HEK293T (cell line): ENCODE measurements around the gene SMARCD1.

ENCODE experiments used
- CTCF ChIA-PET: fragments of 350-600 bp; formaldehyde crosslinking; extraction: SDS; loops from one replicate; lab custom pipeline; 2021; ENCODE audit warnings: antibody characterized with exemption, inconsistent platforms; lab: Yijun Ruan, JAX
- POLR2A ChIA-PET: fragments of 350-600 bp; formaldehyde crosslinking; extraction: SDS; loops from one replicate; lab custom pipeline; 2020; ENCODE audit warnings: antibody characterized with exemption, inconsistent platforms; lab: Yijun Ruan, JAX
- DNase-seq: peaks from one replicate; pipeline ENCODE4 v3.0.0; 2012; ENCODE audit warnings: mixed read lengths; ENCODE audit errors: extremely low spot score
- ARNT ChIP-seq: fragments of 450-650 bp; IDR thresholded peaks from 2 replicates; pipeline ENCODE4 v1.6.1; 2017; ENCODE audit warnings: mild to moderate bottlenecking
- BHLHE40 ChIP-seq: fragments of 450-650 bp; IDR thresholded peaks from 2 replicates; pipeline ENCODE4 v1.6.1; 2016; ENCODE audit warnings: mild to moderate bottlenecking, moderate library complexity, borderline replicate concordance
- CTBP1 ChIP-seq: fragments of 450-650 bp; IDR thresholded peaks from 2 replicates; pipeline ENCODE4 v1.6.1; 2016; ENCODE audit warnings: borderline replicate concordance
- ELF4 ChIP-seq: fragments of 450-650 bp; IDR thresholded peaks from 2 replicates; pipeline ENCODE4 v1.6.1; 2017; ENCODE audit warnings: antibody characterized with exemption
- FOXA1 ChIP-seq: fragments of 450-650 bp; IDR thresholded peaks from 2 replicates; pipeline ENCODE4 v1.6.1; 2016; ENCODE audit warnings: mild to moderate bottlenecking
- FOXK2 ChIP-seq: fragments of 450-650 bp; IDR thresholded peaks from 2 replicates; pipeline ENCODE4 v1.6.1; 2016; ENCODE audit warnings: mild to moderate bottlenecking
- FOXM1 ChIP-seq: fragments of 450-650 bp; IDR thresholded peaks from 2 replicates; pipeline ENCODE4 v1.6.1; 2017; ENCODE audit warnings: mild to moderate bottlenecking, borderline replicate concordance
- HDGF ChIP-seq: fragments of 450-650 bp; IDR thresholded peaks from 2 replicates; pipeline ENCODE4 v1.6.1; 2017; ENCODE audit warnings: antibody characterized with exemption, borderline replicate concordance
- L3MBTL2 ChIP-seq: fragments of 450-650 bp; conservative IDR thresholded peaks from 2 replicates; pipeline ENCODE4 v1.6.1; 2016; ENCODE audit warnings: mild to moderate bottlenecking
- LEF1 ChIP-seq: fragments of 450-650 bp; IDR thresholded peaks from 2 replicates; pipeline ENCODE4 v1.6.1; 2017; ENCODE audit warnings: mild to moderate bottlenecking, borderline replicate concordance
- NFRKB ChIP-seq: fragments of 450-650 bp; IDR thresholded peaks from 2 replicates; pipeline ENCODE4 v1.6.1; 2016; ENCODE audit warnings: mild to moderate bottlenecking, moderate library complexity
- PKNOX1 ChIP-seq: fragments of 450-650 bp; IDR thresholded peaks from 2 replicates; pipeline ENCODE4 v1.6.1; 2016
- SP1 ChIP-seq: fragments of 450-650 bp; IDR thresholded peaks from 2 replicates; pipeline ENCODE4 v1.6.1; 2017
- SUZ12 ChIP-seq: fragments of 450-650 bp; IDR thresholded peaks from 2 replicates; pipeline ENCODE4 v1.6.1; 2016; ENCODE audit warnings: mild to moderate bottlenecking
- TARDBP ChIP-seq: fragments of 450-650 bp; IDR thresholded peaks from 2 replicates; pipeline ENCODE4 v1.6.1; 2016
- ZNF384 ChIP-seq: fragments of 450-650 bp; IDR thresholded peaks from 2 replicates; pipeline ENCODE4 v1.6.1; 2016

The SMARCD1 gene

GRCh38 chr12:50106907-50107306 lies 21.8 kb downstream of the SMARCD1 start:
- DNase-seq = no peak
- no peak for TF ChIP-seq LEF1
- no peak for TF ChIP-seq NFRKB
- no peak for TF ChIP-seq FOXA1
- no peak for TF ChIP-seq HDGF
- TF ChIP-seq SP1 = no peak
- TF ChIP-seq PKNOX1 = no peak
- no peak for TF ChIP-seq FOXM1
- TF ChIP-seq FOXK2 = no peak
- no peak for TF ChIP-seq ZNF384
- no peak for TF ChIP-seq CTBP1
- no peak for TF ChIP-seq L3MBTL2
- no peak for TF ChIP-seq ARNT
- TF ChIP-seq SUZ12 = no peak
- no peak for TF ChIP-seq BHLHE40
- no peak for TF ChIP-seq TARDBP
- TF ChIP-seq ELF4 = no peak
- ChIA-PET CTCF (no interaction called here), POLR2A (interaction anchor here (1.0 kb wide), 1 partner anchor 22 kb away, joined by 6 read pairs; the partner anchor contains the start of gene SMARCD1)

- DNase-seq = no peak
- no peak for TF ChIP-seq FOXK2
- ChIA-PET CTCF (no interaction called here), POLR2A (interaction anchor here (0.8 to 1.2 kb wide), 2 partner anchors 23 to 60 kb away, joined by 4 to 5 read pairs; partner anchors contain the start of genes CERS5 and SMARCD1)
Measured at GRCh38 chr12:50107416-50108268, 22.5 kb downstream of the SMARCD1 start.

GRCh38 chr12:50109319-50109718 lies 24.2 kb downstream of the SMARCD1 start:
- TF ChIP-seq L3MBTL2 = no peak
- no peak for TF ChIP-seq SUZ12
- no peak for TF ChIP-seq FOXK2
- TF ChIP-seq LEF1 = no peak
- TF ChIP-seq ZNF384 = no peak
- no peak for TF ChIP-seq HDGF
- no peak for TF ChIP-seq NFRKB
- no peak for TF ChIP-seq CTBP1
- CTCF ChIA-PET = interaction anchor here (3.5 to 3.8 kb wide), 2 partner anchors 8 to 25 kb away, joined by 16 to 33 read pairs; partner anchors contain the start of gene SMARCD1
- POLR2A ChIA-PET = interaction anchor here (1.0 to 4.6 kb wide), 4 partner anchors 13 to 58 kb away, joined by 3 to 56 read pairs (median 31); partner anchors contain the start of genes CERS5 and SMARCD1
- no peak for DNase-seq

- CTCF ChIA-PET = interaction anchor here (0.5 to 3.8 kb wide), 8 partner anchors 8 to 1870 kb away, joined by 3 to 33 read pairs (median 7); partner anchors contain the start of gene SMARCD1
- DNase-seq = no peak
- TF ChIP-seq ZNF384 = no peak
- TF ChIP-seq NFRKB = no peak
- no peak for TF ChIP-seq FOXM1
- no peak for TF ChIP-seq LEF1
- TF ChIP-seq ELF4 = no peak
- no peak for TF ChIP-seq L3MBTL2
- no peak for TF ChIP-seq BHLHE40
- TF ChIP-seq FOXA1 = no peak
- no peak for TF ChIP-seq SP1
- POLR2A ChIA-PET = interaction anchor here (0.9 to 4.6 kb wide), 7 partner anchors 11 to 85 kb away, joined by 3 to 56 read pairs (median 7); partner anchors contain the start of genes CERS5, RACGAP1 and SMARCD1
Measured at GRCh38 chr12:50110127-50110761, 25.1 kb downstream of the SMARCD1 start.

GRCh38 chr12:50110762-50111351 lies 25.7 kb downstream of the SMARCD1 start:
- POLR2A ChIA-PET = interaction anchor here (0.9 to 4.6 kb wide), 8 partner anchors 11 to 85 kb away, joined by 3 to 56 read pairs (median 6); partner anchors contain the start of genes CERS5, RACGAP1 and SMARCD1
- TF ChIP-seq ZNF384 = no peak
- TF ChIP-seq NFRKB = no peak
- TF ChIP-seq LEF1 = no peak
- TF ChIP-seq SUZ12 = no peak
- no peak for TF ChIP-seq FOXA1
- TF ChIP-seq BHLHE40 = no peak
- TF ChIP-seq FOXK2 = no peak
- no peak for TF ChIP-seq TARDBP
- TF ChIP-seq ELF4 = no peak
- no peak for TF ChIP-seq L3MBTL2
- TF ChIP-seq FOXM1 = no peak
- CTCF ChIA-PET = interaction anchor here (0.5 to 3.8 kb wide), 15 partner anchors 9 to 1870 kb away, joined by 3 to 33 read pairs (median 5); partner anchors contain the start of genes CERS5 and SMARCD1
- DNase-seq = no peak

- ChIA-PET CTCF (interaction anchor here (0.6 to 3.8 kb wide), 17 partner anchors 10 to 203 kb away, joined by 3 to 33 read pairs (median 5); partner anchors contain the start of genes CERS5 and SMARCD1), POLR2A (interaction anchor here (0.7 to 4.6 kb wide), 15 partner anchors 8 to 172 kb away, joined by 3 to 56 read pairs (median 6); partner anchors contain the start of genes CERS5, GPD1, LIMA1 and RACGAP1)
- no peak for TF ChIP-seq ELF4
- no peak for TF ChIP-seq FOXM1
- no peak for TF ChIP-seq BHLHE40
- TF ChIP-seq NFRKB = no peak
- TF ChIP-seq SP1 = no peak
- TF ChIP-seq SUZ12 = no peak
- TF ChIP-seq HDGF = no peak
- TF ChIP-seq FOXK2 = no peak
- no peak for TF ChIP-seq L3MBTL2
- no peak for TF ChIP-seq FOXA1
- TF ChIP-seq ZNF384 = no peak
- no peak for TF ChIP-seq TARDBP
- no peak for TF ChIP-seq LEF1
- no peak for TF ChIP-seq PKNOX1
- TF ChIP-seq ARNT = no peak
- no peak for TF ChIP-seq CTBP1
- DNase-seq = no peak
Measured at GRCh38 chr12:50111395-50111692, 26.2 kb downstream of the SMARCD1 start.
